Adrenal gland (tissue), 12 donors: ENCODE results near the gene FAM83E. TPM values are rescaled to one million over a fixed set of nuclear protein-coding genes. Genes with fewer than 3 reads are reported as not detected.

Experiments used
- DNase-seq, 7 donors: peaks; one replicate each; pipeline ENCODE4 v3.0.0-alpha.2; 2019 to 2020
- H3K27ac ChIP-seq, 5 donors: fragments of 200-600 bp; sonication (generic) in 4 of 5; 1 replicate in 3 of 5; 2 replicates in 2 of 5; pipeline versions ENCODE4 v1.5.1 to v1.8.0; 2016 to 2020; ENCODE audit warnings: mild to moderate bottlenecking in 1 of 5
- H3K27me3 ChIP-seq: fragments of 200-600 bp; 2 replicates; pipeline ENCODE4 v1.8.0; 2021
- H3K36me3 ChIP-seq, 2 donors: fragments of 200-600 bp; replicated peaks in 1 of 2; 1 replicate in 1 of 2; 2 replicates in 1 of 2; pipeline versions ENCODE4 v1.5.1 to v1.8.0; 2018 to 2022
- H3K4me1 ChIP-seq, 2 donors: fragments of 200-600 bp; replicated peaks in 1 of 2; 1 replicate in 1 of 2; 2 replicates in 1 of 2; pipeline versions ENCODE4 v1.5.1 to v1.8.0; 2018 to 2021
- H3K4me3 ChIP-seq, 4 donors: fragments of 200-600 bp; sonication (generic) in 3 of 4; one replicate each; pipeline ENCODE4 v1.5.1; 2016 to 2018
- H3K9me3 ChIP-seq, 3 donors: fragments of 200-600 bp; sonication (generic) in 1 of 3; replicated peaks in 1 of 3; 1 replicate in 2 of 3; 2 replicates in 1 of 3; pipeline versions ENCODE4 v1.5.1 to v1.8.0; 2016 to 2021
- CTCF ChIP-seq, 6 experiments: fragments of 450-650 bp in 4 of 6; fragments of 200-600 bp in 2 of 6; sonication (generic) in 1 of 6; IDR thresholded peaks; 1 replicate in 5 of 6; 2 replicates in 1 of 6; pipeline versions ENCODE4 v1.5.1 to v1.8.0; 2016 to 2021; ENCODE audit warnings: antibody characterized with exemption in 6 of 6, mild to moderate bottlenecking in 2 of 6, moderate library complexity in 1 of 6
- POLR2A ChIP-seq, 2 donors: fragments of 450-650 bp; IDR thresholded peaks; one replicate each; pipeline ENCODE4 v1.6.1; 2017; ENCODE audit warnings: antibody characterized with exemption in 2 of 2, mild to moderate bottlenecking in 2 of 2, moderate library complexity in 1 of 2
- WGBS, 4 donors: extraction: QIAGEN DNeasy Blood & Tissue Kit in 2 of 4; methylation state at CpG; one replicate each; pipeline versions ENCODE4 v1.1.5 to v1.1.7; 2013 to 2017; 5-methylcytosine and 5-hydroxymethylcytosine counted together
- intact Hi-C, 2 donors: fragments of 100-400 bp; cut with DNase I; formaldehyde crosslinking; loops; one replicate each; pipeline versions ENCODE4 v1.14.1 to v1.15.0; 2022 to 2023
- polyA plus RNA-seq, 3 donors: library from polyadenylated mRNA; stranded (reverse); fragments of 200-250 nt in 2 of 3; fragments of 350-450 nt in 1 of 3; fragmentation: Illumina TruSeq in 1 of 3; extraction: RNeasy Lipid Tissue Mini Kit (QIAGEN cat#74804) in 1 of 3; gene quantifications; one replicate each; pipeline ENCODE4 v1.2.3, GENCODE V29; 2013 to 2014
- total RNA-seq, 9 donors: library from RNA; depleted of rRNA in 4 of 9; stranded (reverse); fragments of >200 nt in 4 of 9; fragments of 120-200 nt in 1 of 9; fragmentation: NEBNext Ultra II Directional in 1 of 9; extraction: Animal tissue kit (Norgen Biotek cat#: 25700) in 1 of 9; gene quantifications; one replicate each; pipeline versions ENCODE4 v1.1.0 to v1.2.4, GENCODE V29; 2013 to 2023
- donor health status: healthy with polysubstance abuse.
- donor health status: Bipolar disorder and iron deficiency.
- donor health status: DM: yes; HTN: yes; CAD: no.
- donor health status: DM: no; HTN: no; CAD: no.
- donor health status: DM: no; HTN: no; CAD: no.
- donor health status: DM: yes; HTN: yes; CAD: no.

The FAM83E gene
- total and polyA plus RNA-seq, 12 donors: 0.17 to 1.6 (median 0.49) TPM; not detected in 8

- H3K27ac ChIP-seq: peak overlapping the region in 2 of 5 donors; percentile 92 to 96
- no peaks in the 10 kb centered on the region for H3K9me3 ChIP-seq
- peak in 5 of 7 donors; percentile 27 to 68 (median 52) for DNase-seq
- peak overlapping the region in 2 of 4 donors; percentile 82 to 97 for H3K4me3 ChIP-seq
- intact Hi-C loops: no loop called here
- H3K27me3 ChIP-seq: no peaks in the 10 kb centered on the region
- 48 to 54% (median 51%) methylated on average over 8 to 18 of the region's 18 CpGs for WGBS, 4 donors
- peaks cover 18 to 32% of the 10 kb centered on the region in 2 donors for H3K4me1 ChIP-seq
- TF ChIP-seq POLR2A (IDR thresholded peaks at IDR 0.05): no peak
- TF ChIP-seq CTCF (IDR thresholded peaks at IDR 0.05): peak in 5 of 6 experiments; percentile 4 to 27 (median 14)
- peaks cover 0 to 30% of the 10 kb centered on the region in 2 donors for H3K36me3 ChIP-seq
Measured at GRCh38 chr19:48617146-48617937, 2.5 kb upstream of the FAM83E start.

- H3K4me3 ChIP-seq: no peak overlapping the region
- intact Hi-C loops: no loop called here
- H3K4me1 ChIP-seq: peaks cover 18 to 32% of the 10 kb centered on the region in 2 donors
- no peak overlapping the region for H3K27ac ChIP-seq
- 67 to 73% (median 71%) methylated on average over 8 to 12 of the region's 12 CpGs for WGBS, 4 donors
- no peaks in the 10 kb centered on the region for H3K9me3 ChIP-seq
- no peaks in the 10 kb centered on the region for H3K27me3 ChIP-seq
- TF ChIP-seq POLR2A (IDR thresholded peaks at IDR 0.05) (no peak), CTCF (IDR thresholded peaks at IDR 0.05) (no peak)
- peaks cover 0 to 30% of the 10 kb centered on the region in 2 donors for H3K36me3 ChIP-seq
- DNase-seq: peak in 4 of 7 donors; percentile 20 to 56 (median 42)
Measured at GRCh38 chr19:48616491-48617056, 1.7 kb upstream of the FAM83E start.

- H3K27me3 ChIP-seq: no peaks in the 10 kb centered on the region
- no peaks in the 10 kb centered on the region for H3K9me3 ChIP-seq
- H3K4me1 ChIP-seq: peaks cover 18 to 32% of the 10 kb centered on the region in 2 donors
- intact Hi-C loops: no loop called here
- H3K36me3 ChIP-seq: peaks cover 0 to 30% of the 10 kb centered on the region in 2 donors
- H3K4me3 ChIP-seq: no peak overlapping the region
- peak in 3 of 7 donors; percentile 31 to 53 (median 38) for DNase-seq
- no peak overlapping the region for H3K27ac ChIP-seq
- TF ChIP-seq CTCF (IDR thresholded peaks at IDR 0.05): no peak
- WGBS, 4 donors: 78 to 85% (median 78%) methylated on average over 13 to 16 of the region's 16 CpGs; no CpG with 5 or more reads in 1 of the 4 donors
Measured at GRCh38 chr19:48616041-48616436, 1.2 kb upstream of the FAM83E start.

GRCh38 chr19:48615231-48616040, 560 bp upstream of the FAM83E start:
- peak in 2 of 7 donors; percentile 39 to 51 for DNase-seq
- Histone ChIP-seq H3K27ac (no peak overlapping the region), H3K27me3 (no peaks in the 10 kb centered on the region), H3K4me1 (peaks cover 18 to 32% of the 10 kb centered on the region in 2 donors), H3K4me3 (no peak overlapping the region), H3K36me3 (peaks cover 0 to 30% of the 10 kb centered on the region in 2 donors), H3K9me3 (no peaks in the 10 kb centered on the region)
- 59 to 77% (median 63%) methylated on average over 11 to 19 of the region's 19 CpGs for WGBS, 4 donors
- intact Hi-C loops: no loop called here
- TF ChIP-seq POLR2A (IDR thresholded peaks at IDR 0.05) (no peak), CTCF (IDR thresholded peaks at IDR 0.05) (no peak)
